HepG2 (cell line): ENCODE data around the gene GCLM. TPM values are rescaled to one million over a fixed set of nuclear protein-coding genes. Genes with fewer than 3 reads are reported as not detected.

Source experiments
- ASH2L ChIP-seq: fragments of 300-600, 200-600 bp; sonication (generic); IDR thresholded peaks from 2 replicates; pipeline ENCODE4 v1.7.0; 2017; ENCODE audit warnings: low read depth, mild to moderate bottlenecking, moderate library complexity, mixed read lengths, low read length; ENCODE audit not compliant: insufficient read length
- CCDC6 ChIP-seq: sonication (generic); formaldehyde crosslinking; IDR thresholded peaks from 2 replicates; pipeline ENCODE4 v1.8.1; 2022; ENCODE audit warnings: mild to moderate bottlenecking, missing genetic modification reagents, moderate library complexity
- ISX ChIP-seq: sonication (generic); formaldehyde crosslinking; conservative IDR thresholded peaks from 2 replicates; pipeline ENCODE4 v1.5.0; 2020; ENCODE audit warnings: missing genetic modification reagents
- KLF12 ChIP-seq: sonication (generic); formaldehyde crosslinking; IDR thresholded peaks from 2 replicates; pipeline ENCODE4 v1.4.0; 2020; ENCODE audit warnings: missing genetic modification reagents, borderline replicate concordance
- MAFK ChIP-seq, 2 experiments: IDR thresholded peaks in 1 of 2; conservative IDR thresholded peaks in 1 of 2; 2 replicates each; pipeline ENCODE4 v1.6.1; 2011; ENCODE audit warnings: improper control_type of control experiment in 2 of 2, low read length in 2 of 2
- PAWR ChIP-seq: sonication (generic); formaldehyde crosslinking; IDR thresholded peaks from 2 replicates; pipeline ENCODE4 v1.4.0; 2020; ENCODE audit warnings: missing genetic modification reagents, mild to moderate bottlenecking, borderline replicate concordance
- PREB ChIP-seq: sonication (generic); formaldehyde crosslinking; IDR thresholded peaks from 2 replicates; pipeline ENCODE4 v1.4.0; 2020; ENCODE audit warnings: missing genetic modification reagents
- RFXANK ChIP-seq: IDR thresholded peaks from 2 replicates; pipeline ENCODE4 v1.6.1; 2016
- SOX5 ChIP-seq: IDR thresholded peaks from 2 replicates; pipeline ENCODE4 v1.6.1; 2016; ENCODE audit warnings: borderline replicate concordance
- ZBTB21 ChIP-seq: sonication (generic); formaldehyde crosslinking; IDR thresholded peaks from 2 replicates; pipeline ENCODE4 v1.4.0; 2020; ENCODE audit warnings: missing genetic modification reagents
- ZFX ChIP-seq: sonication (generic); formaldehyde crosslinking; IDR thresholded peaks from 2 replicates; pipeline ENCODE4 v1.4.0; 2020; ENCODE audit warnings: mild to moderate bottlenecking, low read depth, missing genetic modification reagents, moderate library complexity
- ZNF253 ChIP-seq: sonication (generic); formaldehyde crosslinking; IDR thresholded peaks from 2 replicates; pipeline ENCODE4 v1.8.0; 2022; ENCODE audit warnings: mild to moderate bottlenecking, missing genetic modification reagents, borderline replicate concordance
- ZNF260 ChIP-seq: sonication (generic); formaldehyde crosslinking; IDR thresholded peaks from 2 replicates; pipeline ENCODE4 v1.4.0; 2020; ENCODE audit warnings: missing genetic modification reagents, low read depth, mild to moderate bottlenecking, borderline replicate concordance
- ZNF317 ChIP-seq: sonication (generic); formaldehyde crosslinking; IDR thresholded peaks from 2 replicates; pipeline ENCODE4 v1.5.0; 2020; ENCODE audit warnings: mild to moderate bottlenecking, missing genetic modification reagents
- ZNF44 ChIP-seq: sonication (generic); formaldehyde crosslinking; IDR thresholded peaks from 2 replicates; pipeline ENCODE4 v1.5.1; 2020; ENCODE audit warnings: mild to moderate bottlenecking, missing genetic modification reagents
- ZNF562 ChIP-seq: sonication (generic); formaldehyde crosslinking; IDR thresholded peaks from 2 replicates; pipeline ENCODE4 v1.8.0; 2022; ENCODE audit warnings: missing genetic modification reagents, borderline replicate concordance
- ZNF691 ChIP-seq: sonication (generic); formaldehyde crosslinking; IDR thresholded peaks from 2 replicates; pipeline ENCODE4 v1.4.0; 2020; ENCODE audit warnings: missing genetic modification reagents, low read depth, mild to moderate bottlenecking, borderline replicate concordance
- ZNF792 ChIP-seq: IDR thresholded peaks from 2 replicates; pipeline ENCODE4 v1.6.1; 2016
- polyA plus RNA-seq, 8 experiments: library from polyadenylated mRNA; depleted of rRNA in 3 of 8; stranded (reverse) in 7 of 8; unstranded in 1 of 8; fragments of >200 nt; fragmentation: Illumina TruSeq in 4 of 8; extraction: Trizol in 4 of 8; gene quantifications; 2 replicates each; pipeline versions ENCODE4 v1.2.1 to v1.2.3, GENCODE V29; 2011 to 2016; ENCODE audit warnings: low read depth in 4 of 8, missing spikeins in 1 of 8, mixed read lengths in 1 of 8; ENCODE audit not compliant: insufficient read depth in 1 of 8
- total RNA-seq, 5 experiments: library from RNA; depleted of rRNA; stranded (reverse); fragments of >200 nt; fragmentation: Illumina TruSeq; extraction: Trizol; gene quantifications; 2 replicates each; pipeline ENCODE4 v1.2.3, GENCODE V29; 2016; ENCODE audit warnings: low read depth in 1 of 5
- TF ChIP-seq, protein P1 (sequence below): sonication (generic); formaldehyde crosslinking; IDR thresholded peaks from 2 replicates; pipeline ENCODE4 v1.9.0; 2021; ENCODE audit warnings: mild to moderate bottlenecking, missing genetic modification reagents
- TF ChIP-seq, protein P2 (sequence below): sonication (generic); formaldehyde crosslinking; IDR thresholded peaks from 2 replicates; pipeline ENCODE4 v1.4.0; 2020; ENCODE audit warnings: missing genetic modification reagents, borderline replicate concordance

GCLM gene
- total and polyA plus RNA-seq, 2 of the 13 experiments (the other 11 are each of a cell fraction or from before 2014, with no cell fraction given): 8.7 to 29.9 TPM

- TF ChIP-seq, protein P1, sequence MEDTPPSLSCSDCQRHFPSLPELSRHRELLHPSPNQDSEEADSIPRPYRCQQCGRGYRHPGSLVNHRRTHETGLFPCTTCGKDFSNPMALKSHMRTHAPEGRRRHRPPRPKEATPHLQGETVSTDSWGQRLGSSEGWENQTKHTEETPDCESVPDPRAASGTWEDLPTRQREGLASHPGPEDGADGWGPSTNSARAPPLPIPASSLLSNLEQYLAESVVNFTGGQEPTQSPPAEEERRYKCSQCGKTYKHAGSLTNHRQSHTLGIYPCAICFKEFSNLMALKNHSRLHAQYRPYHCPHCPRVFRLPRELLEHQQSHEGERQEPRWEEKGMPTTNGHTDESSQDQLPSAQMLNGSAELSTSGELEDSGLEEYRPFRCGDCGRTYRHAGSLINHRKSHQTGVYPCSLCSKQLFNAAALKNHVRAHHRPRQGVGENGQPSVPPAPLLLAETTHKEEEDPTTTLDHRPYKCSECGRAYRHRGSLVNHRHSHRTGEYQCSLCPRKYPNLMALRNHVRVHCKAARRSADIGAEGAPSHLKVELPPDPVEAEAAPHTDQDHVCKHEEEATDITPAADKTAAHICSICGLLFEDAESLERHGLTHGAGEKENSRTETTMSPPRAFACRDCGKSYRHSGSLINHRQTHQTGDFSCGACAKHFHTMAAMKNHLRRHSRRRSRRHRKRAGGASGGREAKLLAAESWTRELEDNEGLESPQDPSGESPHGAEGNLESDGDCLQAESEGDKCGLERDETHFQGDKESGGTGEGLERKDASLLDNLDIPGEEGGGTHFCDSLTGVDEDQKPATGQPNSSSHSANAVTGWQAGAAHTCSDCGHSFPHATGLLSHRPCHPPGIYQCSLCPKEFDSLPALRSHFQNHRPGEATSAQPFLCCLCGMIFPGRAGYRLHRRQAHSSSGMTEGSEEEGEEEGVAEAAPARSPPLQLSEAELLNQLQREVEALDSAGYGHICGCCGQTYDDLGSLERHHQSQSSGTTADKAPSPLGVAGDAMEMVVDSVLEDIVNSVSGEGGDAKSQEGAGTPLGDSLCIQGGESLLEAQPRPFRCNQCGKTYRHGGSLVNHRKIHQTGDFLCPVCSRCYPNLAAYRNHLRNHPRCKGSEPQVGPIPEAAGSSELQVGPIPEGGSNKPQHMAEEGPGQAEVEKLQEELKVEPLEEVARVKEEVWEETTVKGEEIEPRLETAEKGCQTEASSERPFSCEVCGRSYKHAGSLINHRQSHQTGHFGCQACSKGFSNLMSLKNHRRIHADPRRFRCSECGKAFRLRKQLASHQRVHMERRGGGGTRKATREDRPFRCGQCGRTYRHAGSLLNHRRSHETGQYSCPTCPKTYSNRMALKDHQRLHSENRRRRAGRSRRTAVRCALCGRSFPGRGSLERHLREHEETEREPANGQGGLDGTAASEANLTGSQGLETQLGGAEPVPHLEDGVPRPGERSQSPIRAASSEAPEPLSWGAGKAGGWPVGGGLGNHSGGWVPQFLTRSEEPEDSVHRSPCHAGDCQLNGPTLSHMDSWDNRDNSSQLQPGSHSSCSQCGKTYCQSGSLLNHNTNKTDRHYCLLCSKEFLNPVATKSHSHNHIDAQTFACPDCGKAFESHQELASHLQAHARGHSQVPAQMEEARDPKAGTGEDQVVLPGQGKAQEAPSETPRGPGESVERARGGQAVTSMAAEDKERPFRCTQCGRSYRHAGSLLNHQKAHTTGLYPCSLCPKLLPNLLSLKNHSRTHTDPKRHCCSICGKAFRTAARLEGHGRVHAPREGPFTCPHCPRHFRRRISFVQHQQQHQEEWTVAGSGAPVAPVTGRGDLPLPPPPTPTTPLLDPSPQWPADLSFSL (CRISPR knock-in tag): no peak
- TF ChIP-seq KLF12 (CRISPR knock-in tag) (0 out of 2 replicates have a peak, but pooled peaks have one; percentile 61), ZNF562 (CRISPR knock-in tag) (no peak), ASH2L (peak; percentile 46), ZNF260 (CRISPR knock-in tag) (no peak), ZBTB21 (CRISPR knock-in tag) (no peak), SOX5 (CRISPR knock-in tag) (no peak), ZNF317 (CRISPR knock-in tag) (no peak), ZFX (CRISPR knock-in tag) (no peak; the same call in 1 of the 2 replicates), ZNF44 (CRISPR knock-in tag) (no peak), CCDC6 (CRISPR knock-in tag) (no peak), ISX (CRISPR knock-in tag) (no peak), PAWR (CRISPR knock-in tag) (no peak), ZNF792 (CRISPR knock-in tag) (no peak), PREB (CRISPR knock-in tag) (no peak), ZNF691 (no peak), ZNF253 (CRISPR knock-in tag) (no peak), MAFK (conservative IDR thresholded peaks at IDR 0.05 in 1 of 2, IDR thresholded peaks at IDR 0.05 in 1 of 2; ENCODE audit: low read length in 2 of 2) (no peak), RFXANK (CRISPR knock-in tag) (no peak)
- TF ChIP-seq, protein P2, sequence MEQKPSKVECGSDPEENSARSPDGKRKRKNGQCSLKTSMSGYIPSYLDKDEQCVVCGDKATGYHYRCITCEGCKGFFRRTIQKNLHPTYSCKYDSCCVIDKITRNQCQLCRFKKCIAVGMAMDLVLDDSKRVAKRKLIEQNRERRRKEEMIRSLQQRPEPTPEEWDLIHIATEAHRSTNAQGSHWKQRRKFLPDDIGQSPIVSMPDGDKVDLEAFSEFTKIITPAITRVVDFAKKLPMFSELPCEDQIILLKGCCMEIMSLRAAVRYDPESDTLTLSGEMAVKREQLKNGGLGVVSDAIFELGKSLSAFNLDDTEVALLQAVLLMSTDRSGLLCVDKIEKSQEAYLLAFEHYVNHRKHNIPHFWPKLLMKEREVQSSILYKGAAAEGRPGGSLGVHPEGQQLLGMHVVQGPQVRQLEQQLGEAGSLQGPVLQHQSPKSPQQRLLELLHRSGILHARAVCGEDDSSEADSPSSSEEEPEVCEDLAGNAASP (CRISPR knock-in tag): no peak
These were observed 61.4 kb downstream of the GCLM start (continued) for GRCh38 chr1:93847811-93848288.
